OCI-LY1 (cell line): Measurements from ENCODE around the gene ADAM11.

Source experiments
- H2AFZ ChIP-seq: fragments of 200-600 bp; sonication (generic), shearing (Covaris generic); 2 replicates; pipeline ENCODE4 v1.6.0; 2014; ENCODE audit warnings: antibody characterized with exemption, mild to moderate bottlenecking, low read length
- H3F3A ChIP-seq: fragments of 200-600 bp; sonication (generic), shearing (Covaris generic); 2 replicates; pipeline ENCODE4 v1.6.0; 2014; ENCODE audit warnings: mild to moderate bottlenecking, antibody characterized with exemption, low read length, moderate library complexity; ENCODE audit not compliant: insufficient read depth
- H3K27ac ChIP-seq: fragments of 200-600 bp; sonication (generic); 2 replicates; pipeline ENCODE4 v1.5.1; 2014; ENCODE audit warnings: low read length, mixed run types, mild to moderate bottlenecking, low read depth; ENCODE audit not compliant: poor library complexity, severe bottlenecking
- H3K27me3 ChIP-seq: fragments of 200-600 bp; sonication (generic); 2 replicates; pipeline ENCODE4 v1.6.0; 2014; ENCODE audit warnings: antibody characterized with exemption, mild to moderate bottlenecking, low read length, moderate library complexity; ENCODE audit not compliant: insufficient read depth
- H3K36me3 ChIP-seq: fragments of 200-600 bp; sonication (generic); 2 replicates; pipeline ENCODE4 v1.6.1; 2014; ENCODE audit warnings: mild to moderate bottlenecking, antibody characterized with exemption, low read length, moderate library complexity, mixed read lengths; ENCODE audit not compliant: insufficient read depth
- H3K4me1 ChIP-seq: fragments of 200-600 bp; sonication (generic); 2 replicates; pipeline ENCODE4 v1.5.1; 2014; ENCODE audit warnings: mild to moderate bottlenecking, low read length, moderate library complexity; ENCODE audit not compliant: insufficient read depth, severe bottlenecking
- H3K4me2 ChIP-seq: fragments of 200-600 bp; sonication (generic), shearing (Covaris generic); 2 replicates; pipeline ENCODE4 v1.6.1; 2014; ENCODE audit warnings: low read length
- H3K4me3 ChIP-seq: fragments of 200-600 bp; sonication (generic); 2 replicates; pipeline ENCODE4 v1.5.1; 2014; ENCODE audit warnings: low read length, low read depth, mild to moderate bottlenecking, mixed read lengths; ENCODE audit not compliant: poor library complexity, severe bottlenecking
- H3K79me2 ChIP-seq: fragments of 200-600 bp; shearing (Covaris generic); 2 replicates; pipeline ENCODE4 v1.6.1; 2016; ENCODE audit warnings: mixed run types, low read length, mixed read lengths; ENCODE audit not compliant: insufficient read depth
- H3K9ac ChIP-seq: fragments of 200-600 bp; sonication (generic), shearing (Covaris generic); 2 replicates; pipeline ENCODE4 v1.6.1; 2014; ENCODE audit warnings: mild to moderate bottlenecking, low read length, mixed read lengths
- H3K9me2 ChIP-seq: fragments of 200-600 bp; sonication (generic), shearing (Covaris generic); 2 replicates; pipeline ENCODE4 v1.6.1; 2014; ENCODE audit warnings: low read depth, mild to moderate bottlenecking, low read length, mixed read lengths
- H3K9me3 ChIP-seq: fragments of 200-600 bp; shearing (Covaris generic); 2 replicates; pipeline ENCODE4 v1.6.1; 2014; ENCODE audit warnings: low read length, mixed read lengths
- H4K20me1 ChIP-seq: fragments of 200-600 bp; sonication (generic), shearing (Covaris generic); 2 replicates; pipeline ENCODE4 v1.6.0; 2016; ENCODE audit warnings: mild to moderate bottlenecking, low read length; ENCODE audit not compliant: insufficient read depth
- CTCF ChIP-seq: fragments of 200-600 bp; sonication (generic), shearing (Covaris generic); IDR thresholded peaks from 2 replicates; pipeline ENCODE4 v1.5.1; 2017; ENCODE audit warnings: mild to moderate bottlenecking, antibody characterized with exemption, low read length, moderate library complexity, mixed read lengths
- EZH2 ChIP-seq: fragments of 200-600 bp; sonication (generic), shearing (Covaris generic); IDR thresholded peaks from 2 replicates; pipeline ENCODE4 v1.8.0; 2017; ENCODE audit warnings: borderline replicate concordance, mixed run types, mild to moderate bottlenecking, antibody characterized with exemption, low read length, moderate library complexity, mixed read lengths

The ADAM11 gene

DNA sequence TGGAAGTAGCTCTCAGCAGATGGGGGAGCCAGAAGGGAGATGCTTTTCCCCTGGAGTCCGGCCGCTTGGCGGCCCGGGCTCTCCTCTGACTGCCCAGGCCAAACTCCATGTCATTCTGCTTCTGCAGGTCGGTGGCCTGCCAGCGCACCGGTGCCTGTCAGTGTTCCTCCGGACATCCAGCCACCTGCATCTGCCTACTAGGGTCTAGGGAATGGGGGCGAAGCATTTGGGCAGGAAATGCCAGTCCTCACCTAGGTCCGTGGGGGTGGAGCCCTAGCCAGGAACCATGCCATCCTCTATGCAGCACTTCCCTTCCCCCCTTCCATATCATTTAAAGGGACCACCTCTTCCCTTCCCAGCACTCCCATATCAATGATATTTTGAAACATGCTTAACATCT lies 37.1 kb downstream of the ADAM11 start:
- Histone ChIP-seq H3K4me2 (no peak overlapping the region), H3K27ac (no peak overlapping the region), H3K36me3 (peaks cover 10% of the 10 kb centered on the region)

DNA sequence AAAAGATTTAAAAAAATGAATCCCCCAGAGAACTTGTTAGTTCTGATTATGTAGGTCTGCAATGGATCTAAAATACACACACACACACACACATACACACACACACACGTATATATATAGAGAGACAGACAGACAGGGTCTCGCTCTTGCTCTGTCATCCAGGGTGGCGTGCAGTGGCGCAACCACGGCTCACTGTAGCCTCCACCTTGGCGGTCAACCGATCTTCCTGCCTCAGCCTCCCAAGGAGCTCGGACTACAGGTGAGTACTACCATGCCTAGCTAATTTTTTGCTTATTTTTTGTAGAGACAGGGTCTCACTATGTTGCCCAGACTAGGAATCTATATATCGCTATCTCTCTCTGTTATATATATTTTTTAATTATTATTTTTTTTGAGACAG lies 37.9 kb downstream of the ADAM11 start:
- peaks cover 18% of the 10 kb centered on the region for H3K36me3 ChIP-seq
- no peaks in the 10 kb centered on the region for H3K79me2 ChIP-seq
- H2AFZ ChIP-seq, result no peak overlapping the region
- H3K4me2 ChIP-seq, result no peak overlapping the region
- H3K9me2 ChIP-seq, result no peaks in the 10 kb centered on the region
- H4K20me1 ChIP-seq, result no peaks in the 10 kb centered on the region
- H3K9ac ChIP-seq, result no peak overlapping the region
- no peaks in the 10 kb centered on the region for H3F3A ChIP-seq
- H3K9me3 ChIP-seq, result no peaks in the 10 kb centered on the region
- H3K27me3 ChIP-seq, result no peaks in the 10 kb centered on the region
- H3K4me1 ChIP-seq, result no peaks in the 10 kb centered on the region
- H3K4me3 ChIP-seq, result no peak overlapping the region
- no peak overlapping the region for H3K27ac ChIP-seq
- TF ChIP-seq EZH2 (no peak), CTCF (no peak)

More for the DNA sequence above, 37.1 kb downstream of the ADAM11 start:
- no peaks in the 10 kb centered on the region for H3K9me2 ChIP-seq
- no peaks in the 10 kb centered on the region for H3K9me3 ChIP-seq
- H3K4me3 ChIP-seq, result no peak overlapping the region
- TF ChIP-seq EZH2 (no peak), CTCF (no peak)
- H4K20me1 ChIP-seq, result no peaks in the 10 kb centered on the region
- no peaks in the 10 kb centered on the region for H3K27me3 ChIP-seq
- no peaks in the 10 kb centered on the region for H3K79me2 ChIP-seq
- H3F3A ChIP-seq, result no peaks in the 10 kb centered on the region
- no peak overlapping the region for H3K9ac ChIP-seq
- H3K4me1 ChIP-seq, result no peaks in the 10 kb centered on the region
- H2AFZ ChIP-seq, result no peak overlapping the region

GRCh38 chr17:44797802-44798201 lies 39.0 kb downstream of the ADAM11 start:
- H4K20me1 ChIP-seq, result no peaks in the 10 kb centered on the region
- H3K9me2 ChIP-seq, result no peaks in the 10 kb centered on the region
- no peaks in the 10 kb centered on the region for H3F3A ChIP-seq
- H3K27me3 ChIP-seq, result no peaks in the 10 kb centered on the region
- H3K9ac ChIP-seq, result no peak overlapping the region
- H3K4me1 ChIP-seq, result no peaks in the 10 kb centered on the region
- H3K79me2 ChIP-seq, result no peaks in the 10 kb centered on the region
- H3K4me2 ChIP-seq, result no peak overlapping the region
- TF ChIP-seq EZH2, result no peak
- no peak for TF ChIP-seq CTCF
- no peaks in the 10 kb centered on the region for H3K9me3 ChIP-seq
- no peak overlapping the region for H3K4me3 ChIP-seq
- H2AFZ ChIP-seq, result no peak overlapping the region
- peaks cover 29% of the 10 kb centered on the region for H3K36me3 ChIP-seq
- H3K27ac ChIP-seq, result no peak overlapping the region
